Stimulated activated CD8-positive, alpha-beta memory T cell treated with anti-CD3 and anti-CD28 coated beads, Interleukin-7, amount 100 ng/mL, for 48 hours (primary cell): ENCODE data around the gene SCAND1.
"Not testable (repeated sequence)": the region's sequence is repeated elsewhere in the genome, so short reads cannot be mapped to it uniquely, and the experiment has no call there.

ENCODE experiments used
- DNase-seq, 2 donors: peaks; one replicate each; pipeline ENCODE4 v3.0.0-alpha.2; 2020; ENCODE audit warnings: low read depth in 1 of 2; ENCODE audit errors: extremely low read depth in 1 of 2

The SCAND1 gene

DNA sequence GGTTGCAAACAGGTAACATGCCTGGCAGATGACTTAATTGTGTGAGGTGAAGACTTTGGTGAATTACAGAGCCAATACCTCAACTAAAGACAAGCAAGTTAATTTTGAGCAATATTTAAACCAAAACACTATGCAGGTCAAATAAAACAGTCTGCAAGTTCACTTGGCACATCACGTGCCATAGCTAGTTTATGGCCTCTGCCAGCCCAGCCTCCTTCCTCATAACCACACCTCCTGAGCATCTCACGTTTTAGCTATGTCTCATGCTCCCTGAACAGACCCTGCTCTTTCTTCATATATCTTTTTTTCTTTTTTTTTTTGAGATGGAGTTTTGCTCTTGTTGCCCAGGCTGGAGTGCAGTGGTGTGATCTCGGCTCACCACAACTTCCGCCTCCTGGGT is 9.6 kb upstream of the SCAND1 start:
- DNase-seq, result no peak

DNA sequence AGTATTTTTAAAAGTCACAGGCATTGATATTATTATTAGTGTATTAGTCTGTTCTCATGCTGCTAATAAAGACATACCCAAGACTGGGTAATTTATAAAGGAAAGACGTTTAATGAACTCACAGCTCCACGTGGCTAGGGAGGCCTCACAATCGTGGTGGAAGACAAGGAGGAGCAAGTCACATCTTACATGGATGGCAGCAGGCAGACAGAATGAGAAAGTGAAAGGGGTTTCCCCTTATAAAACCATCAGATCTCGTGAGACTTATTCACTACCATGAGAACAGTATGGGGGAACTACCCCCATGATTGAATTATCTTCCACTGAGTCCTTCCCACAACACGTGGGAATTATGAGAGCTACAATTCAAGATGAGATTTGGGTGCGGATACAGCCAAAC is 5.0 kb upstream of the SCAND1 start:
- DNase-seq, result not testable (repeated sequence)

DNA sequence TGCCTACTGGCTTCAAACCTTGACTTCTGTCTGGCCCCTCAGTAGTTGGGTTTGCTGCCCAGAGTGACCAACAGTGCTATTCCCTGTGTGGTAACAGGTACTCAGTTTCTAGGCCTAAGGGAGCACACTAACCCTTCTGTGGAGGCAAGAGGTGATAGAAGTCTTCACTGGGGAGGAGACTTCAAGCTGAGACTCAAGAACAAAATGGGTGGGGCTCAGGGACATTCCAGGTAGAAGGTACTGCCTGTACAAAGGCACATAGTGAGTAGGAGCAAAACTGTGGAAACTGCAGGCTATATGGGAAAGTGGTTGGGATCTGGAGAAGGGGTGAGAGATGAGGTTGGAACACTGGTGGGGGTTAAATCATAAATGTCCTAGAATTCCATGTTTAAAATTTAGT is 2.3 kb upstream of the SCAND1 start:
- no peak for DNase-seq

DNA sequence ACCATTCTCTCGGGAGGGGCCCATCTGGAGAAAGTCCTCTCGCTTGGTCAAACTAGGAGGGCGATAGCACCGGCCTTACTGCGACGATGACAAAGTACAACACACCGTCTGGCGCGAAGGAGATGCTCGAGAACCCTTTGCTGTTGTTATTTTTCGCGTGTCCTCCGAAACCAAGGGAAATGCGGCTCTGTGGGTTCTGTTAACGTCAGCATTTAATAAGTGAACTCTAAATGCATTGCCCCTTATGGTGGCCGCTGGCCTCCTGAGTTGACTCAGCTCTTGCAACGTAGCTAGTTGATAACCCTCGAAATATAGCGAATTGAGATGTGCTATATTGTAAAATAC is 577 bp upstream of the SCAND1 start:
- DNase-seq, result peak in 1 of 2 donors; percentile 5

DNA sequence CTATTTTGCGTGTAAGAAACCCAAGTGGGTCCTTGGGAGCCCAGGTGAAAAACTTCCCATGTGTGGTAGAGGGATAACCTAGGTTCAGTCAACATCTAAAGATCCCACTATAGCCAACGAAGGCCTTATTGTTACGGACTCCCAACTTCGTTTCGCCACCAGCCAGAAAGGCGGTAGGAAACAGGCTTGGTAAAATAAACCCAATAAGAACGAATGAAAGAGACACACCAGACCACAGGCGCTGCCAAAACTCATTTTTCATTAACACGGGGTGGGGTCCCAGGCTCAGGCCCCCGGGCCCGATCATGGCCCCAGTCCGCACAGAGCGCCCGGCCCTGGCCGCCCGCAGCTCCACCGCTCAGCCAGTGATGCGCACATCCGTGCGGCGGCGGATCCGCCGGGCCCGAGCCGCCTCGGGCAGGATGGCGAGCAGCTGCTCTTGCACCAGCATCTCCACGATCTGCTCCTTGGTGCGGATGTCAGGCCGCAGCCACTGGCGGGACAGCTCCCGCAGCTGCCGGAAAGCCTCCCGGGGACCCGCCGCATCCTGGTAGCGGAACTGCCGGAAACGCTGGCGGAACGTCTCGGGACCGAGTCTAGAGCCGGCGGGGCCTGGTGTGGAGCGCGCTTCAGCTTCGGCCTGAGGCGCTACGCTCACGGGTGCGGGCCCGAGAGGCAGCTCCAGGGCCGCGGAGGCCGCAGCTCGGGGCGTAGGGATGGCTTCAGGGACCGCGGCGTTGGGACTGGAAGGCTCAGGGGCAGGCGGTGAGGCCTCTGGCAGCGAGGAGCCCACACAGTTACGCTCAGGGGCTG is 709 bp downstream of the SCAND1 start:
- peak; percentile 23 to 44 for DNase-seq

DNA sequence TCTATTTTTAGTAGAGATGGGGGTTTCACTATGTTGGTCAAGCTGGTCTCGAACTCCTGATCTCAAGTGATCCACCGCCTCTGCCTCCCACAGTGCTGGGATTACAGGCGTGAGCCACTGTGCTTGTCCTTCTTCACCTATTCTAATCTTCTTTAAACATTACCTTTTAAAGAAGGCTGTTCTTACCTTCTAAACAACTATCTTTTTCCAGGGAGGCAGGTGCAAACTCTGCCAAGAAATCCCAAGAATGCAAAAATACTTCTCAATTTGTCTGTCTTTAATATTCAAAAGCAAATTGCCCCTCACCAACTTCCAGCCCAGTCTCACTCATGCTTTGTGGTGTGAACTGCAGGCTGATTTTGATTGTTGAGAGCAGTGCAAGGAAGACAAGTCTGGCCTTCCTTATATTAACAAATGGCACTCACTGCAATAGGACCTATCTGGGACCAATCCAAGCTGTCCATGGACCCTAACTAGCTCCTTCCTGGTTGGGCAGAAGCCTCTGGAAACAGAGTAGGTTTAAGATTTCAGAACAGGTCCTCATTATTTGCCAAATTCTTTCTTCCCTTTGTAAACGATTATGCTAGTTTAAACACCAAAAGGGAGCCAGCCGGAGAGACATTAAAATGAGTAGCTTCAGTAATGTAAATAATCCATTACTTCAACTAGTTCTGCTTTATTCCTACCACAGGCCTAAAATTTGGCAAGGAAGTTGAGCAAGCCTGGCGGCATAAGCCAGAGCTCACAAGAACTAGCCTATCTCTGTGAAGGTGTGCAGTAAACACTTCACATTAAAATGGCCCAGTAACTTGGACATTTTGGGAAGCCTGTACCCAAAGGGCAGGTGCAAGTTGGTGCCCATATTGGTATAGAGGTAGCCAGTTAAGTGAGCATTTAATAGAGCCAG is 1.6 kb downstream of the SCAND1 start:
- DNase-seq, result no peak

DNA sequence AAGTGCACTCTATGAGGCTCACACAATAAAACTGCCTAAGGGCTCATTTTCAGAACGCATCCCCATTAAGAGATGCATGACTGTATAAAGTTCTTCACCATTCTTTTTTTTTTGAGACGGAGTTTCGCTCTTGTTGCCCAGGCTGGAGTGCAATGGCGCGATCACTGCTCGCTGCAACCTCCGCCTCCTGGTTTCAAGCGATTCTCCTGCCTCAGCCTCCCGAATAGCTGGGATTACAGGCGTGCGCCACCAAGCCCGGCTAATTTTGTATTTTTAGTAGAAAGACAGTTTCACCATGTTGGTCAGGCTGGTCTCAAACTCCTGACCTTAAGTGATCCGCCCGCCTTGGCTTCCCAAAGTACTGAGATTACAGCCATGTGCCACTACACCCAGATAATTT is 2.2 kb downstream of the SCAND1 start:
- DNase-seq, result not testable (repeated sequence)

DNA sequence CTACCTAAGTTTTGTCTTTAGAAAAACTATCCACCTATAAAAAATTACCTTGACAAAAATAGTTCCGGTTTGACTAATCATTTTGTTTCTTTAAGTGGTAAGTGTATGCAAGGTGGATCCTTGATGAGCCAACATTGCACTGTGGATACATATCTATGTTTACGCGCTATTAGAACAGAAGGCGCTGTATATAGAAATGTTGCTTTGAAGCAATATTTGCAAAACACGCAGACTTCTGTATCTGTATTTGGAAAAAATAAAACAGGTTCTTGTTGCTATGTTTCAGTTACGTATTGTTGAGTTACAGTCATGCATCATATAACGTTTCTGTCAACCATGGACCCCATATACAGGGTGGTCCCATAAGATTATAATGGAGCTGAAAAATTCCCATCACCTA is 4.2 kb downstream of the SCAND1 start:
- DNase-seq, result no peak

DNA sequence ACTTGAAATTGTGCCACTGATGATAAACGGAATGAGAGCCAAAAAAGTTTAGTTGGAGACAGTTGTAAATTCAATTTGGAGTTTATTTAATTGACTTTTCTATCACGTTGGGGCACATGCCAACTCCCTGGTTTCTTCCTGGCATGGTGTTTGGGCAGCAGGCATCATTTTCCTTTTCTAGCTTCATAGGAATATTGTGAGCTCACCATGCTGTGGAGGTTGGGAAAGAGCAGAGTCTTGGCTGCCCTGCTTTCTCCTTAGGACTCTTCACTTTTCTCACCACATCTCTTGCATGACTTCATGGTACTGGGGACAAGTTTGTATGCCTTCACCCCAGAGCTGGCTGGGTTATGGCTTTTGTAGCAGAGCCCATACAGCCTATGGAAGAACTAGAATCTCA is 6.4 kb downstream of the SCAND1 start:
- no peak for DNase-seq

DNA sequence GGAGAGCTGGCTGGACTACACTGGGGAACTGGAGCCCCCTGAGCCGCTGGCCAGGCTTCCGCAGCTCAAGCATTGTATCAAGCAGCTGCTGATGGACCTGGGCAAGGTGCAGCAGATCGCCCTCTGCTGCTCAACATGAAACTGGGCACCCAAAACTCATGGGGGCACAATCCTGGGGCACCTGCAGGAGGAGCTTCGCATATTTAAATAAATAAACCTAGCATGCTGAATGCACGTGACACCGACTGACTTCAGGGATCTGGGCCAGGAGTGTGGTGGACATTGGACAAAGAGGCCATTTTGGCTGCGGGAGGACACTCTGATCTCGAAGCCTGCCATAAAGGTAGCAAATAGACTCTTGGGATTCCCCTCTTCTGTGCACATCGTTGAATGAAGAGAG is 6.8 kb downstream of the SCAND1 start:
- no peak for DNase-seq

DNA sequence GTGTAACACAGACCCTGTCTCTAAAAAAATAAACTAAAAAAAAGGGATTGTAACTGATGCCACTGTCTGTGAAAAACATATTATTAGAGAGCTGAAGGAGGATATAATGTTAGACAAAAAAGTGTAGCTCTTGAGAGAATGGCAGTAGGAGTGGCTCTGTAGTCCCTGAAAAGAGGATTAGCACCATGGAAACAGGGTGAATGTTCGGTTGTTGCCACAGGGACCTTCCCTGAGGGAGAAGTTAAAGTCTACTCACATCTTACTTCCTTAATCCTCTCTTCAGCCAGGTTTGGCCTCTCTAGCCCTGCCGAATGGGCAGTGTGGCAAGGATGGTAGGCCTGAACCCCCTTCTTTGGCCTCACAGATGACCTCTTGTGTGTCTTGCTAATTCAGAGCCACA is 12.1 kb downstream of the SCAND1 start:
- no peak for DNase-seq

DNA sequence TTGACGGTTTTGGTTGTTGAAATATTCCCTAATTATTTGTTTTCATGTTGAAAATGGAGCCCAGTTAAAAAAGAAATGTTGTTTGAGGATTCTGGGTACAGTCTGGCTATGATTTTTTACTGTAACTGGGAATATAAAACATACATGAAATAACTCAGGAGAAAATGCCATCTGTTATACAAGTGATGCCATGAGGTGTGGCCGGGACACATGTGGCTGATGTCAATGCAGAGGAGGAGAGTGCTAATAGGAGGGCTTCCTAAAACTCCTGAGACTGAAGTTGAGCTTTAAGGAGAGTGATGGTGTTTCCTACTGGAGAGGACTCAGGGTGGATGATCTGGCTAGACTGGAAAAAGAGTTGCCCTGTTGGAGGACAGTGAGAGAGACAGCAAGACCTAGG is 12.7 kb downstream of the SCAND1 start:
- no peak for DNase-seq

DNA sequence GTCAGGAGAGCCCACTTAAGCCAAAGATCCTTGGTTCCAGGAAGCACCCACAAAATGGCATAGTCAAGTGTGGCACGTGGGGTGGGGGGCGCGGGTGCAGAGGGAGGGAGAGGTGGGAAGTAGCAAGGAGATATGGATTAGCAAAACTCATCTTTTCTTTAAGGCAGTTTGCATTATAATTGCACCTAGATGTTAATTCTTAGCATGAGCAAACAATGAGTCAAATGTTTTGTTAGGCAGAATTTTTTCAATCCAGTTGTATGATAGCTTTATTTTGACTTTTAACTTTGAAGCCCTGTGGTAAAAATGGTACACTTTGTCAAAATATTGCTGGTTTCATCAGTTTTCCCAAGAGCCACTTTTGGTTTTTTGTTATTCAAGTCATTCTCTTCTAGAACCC is 15.0 kb downstream of the SCAND1 start:
- no peak for DNase-seq

DNA sequence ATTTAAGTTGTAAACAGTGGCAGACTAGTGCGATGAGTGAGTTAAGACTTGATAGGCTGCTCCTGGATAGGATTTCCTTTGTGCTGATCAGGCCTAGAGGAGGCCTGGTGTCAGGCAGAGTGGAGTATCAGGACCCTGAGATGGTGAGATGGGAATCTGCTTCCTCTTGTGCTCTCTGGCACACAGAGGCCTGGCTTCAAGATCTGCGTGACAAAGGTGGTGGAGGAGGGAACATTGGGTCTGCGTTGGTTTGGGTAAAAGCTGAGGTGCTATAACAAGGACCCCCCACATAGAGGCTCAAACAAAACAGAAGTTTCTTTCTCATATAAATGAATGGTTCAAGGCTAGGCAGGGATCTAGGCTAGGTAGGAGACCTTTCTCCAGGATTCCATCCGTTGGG is 20.3 kb downstream of the SCAND1 start:
- DNase-seq, result no peak

DNA sequence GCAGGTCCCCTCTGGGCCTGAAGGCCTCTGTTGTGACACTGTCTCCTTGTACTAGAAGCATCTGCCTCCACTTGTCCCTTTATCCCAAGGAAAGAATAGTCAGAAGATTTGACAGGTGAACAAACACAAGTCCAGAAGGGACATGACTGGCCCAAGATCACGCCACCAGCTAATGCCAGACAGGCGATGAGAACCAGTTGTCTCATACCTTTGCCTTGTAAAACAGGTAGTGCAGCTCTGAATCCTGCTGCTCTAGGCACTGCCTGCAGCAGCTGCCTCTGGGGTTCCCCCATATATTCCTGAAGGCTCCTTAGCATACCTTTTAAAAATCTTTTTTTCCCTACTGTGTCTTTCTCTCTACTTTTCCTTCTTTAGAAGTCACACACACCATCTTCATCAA is 25.0 kb downstream of the SCAND1 start:
- DNase-seq, result no peak

DNA sequence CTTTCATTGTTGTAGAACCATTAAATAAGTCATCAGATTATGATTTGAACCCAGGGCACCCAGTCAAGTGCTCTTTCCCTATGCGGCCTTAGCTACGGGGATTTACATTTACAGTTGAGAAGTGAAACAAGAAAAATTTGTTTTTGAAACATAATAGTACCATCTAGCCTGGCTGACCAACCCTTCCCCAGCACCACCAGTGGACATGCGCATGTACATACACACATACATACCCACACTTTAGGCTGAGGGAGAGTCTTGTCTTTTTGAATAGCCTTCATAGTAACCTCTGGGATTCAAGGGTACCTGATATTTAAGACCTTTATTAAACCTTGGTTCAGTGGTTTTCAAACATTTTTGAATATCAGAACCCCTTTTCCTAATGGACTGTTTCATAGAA is 33.8 kb downstream of the SCAND1 start:
- DNase-seq, result no peak

DNA sequence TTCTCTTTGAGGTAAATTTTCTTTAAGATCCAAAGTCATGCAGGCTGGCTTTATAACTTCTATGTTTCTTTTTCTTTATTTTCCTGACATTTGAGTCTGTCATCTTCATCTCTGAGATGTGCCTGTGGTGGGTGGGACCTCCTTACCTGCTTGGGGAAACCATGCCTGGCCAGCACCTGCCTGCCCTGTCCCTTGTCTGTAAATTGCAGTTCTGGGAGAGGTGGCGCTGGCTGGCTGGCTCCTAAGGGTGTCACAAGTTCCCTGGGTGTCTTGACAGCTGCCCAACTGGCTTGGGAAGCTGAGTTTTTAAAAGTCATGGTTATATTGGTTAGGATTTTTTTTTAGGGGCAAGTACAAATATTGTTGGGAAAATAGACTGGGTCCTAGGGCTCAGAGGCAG is 36.3 kb downstream of the SCAND1 start:
- DNase-seq, result no peak

DNA sequence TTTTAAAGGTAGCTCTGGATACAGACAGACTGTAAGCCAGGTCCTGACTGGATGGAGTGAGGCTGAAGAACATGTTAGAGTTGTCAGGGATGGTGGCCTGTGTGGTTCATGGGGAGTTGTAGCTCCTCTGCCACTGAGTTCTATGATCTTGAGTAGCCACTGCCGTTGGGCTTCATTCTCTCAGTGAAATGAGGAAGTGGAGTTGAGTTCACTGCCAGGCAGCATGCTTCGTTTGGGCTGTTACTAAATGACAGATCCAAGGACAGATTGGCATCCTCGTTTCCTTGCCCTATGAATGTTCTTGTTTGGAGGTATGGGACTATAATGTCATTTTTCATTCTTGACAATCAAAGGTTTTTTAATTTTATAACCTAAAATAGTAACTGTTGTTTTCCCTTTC is 37.2 kb downstream of the SCAND1 start:
- DNase-seq, result no peak

DNA sequence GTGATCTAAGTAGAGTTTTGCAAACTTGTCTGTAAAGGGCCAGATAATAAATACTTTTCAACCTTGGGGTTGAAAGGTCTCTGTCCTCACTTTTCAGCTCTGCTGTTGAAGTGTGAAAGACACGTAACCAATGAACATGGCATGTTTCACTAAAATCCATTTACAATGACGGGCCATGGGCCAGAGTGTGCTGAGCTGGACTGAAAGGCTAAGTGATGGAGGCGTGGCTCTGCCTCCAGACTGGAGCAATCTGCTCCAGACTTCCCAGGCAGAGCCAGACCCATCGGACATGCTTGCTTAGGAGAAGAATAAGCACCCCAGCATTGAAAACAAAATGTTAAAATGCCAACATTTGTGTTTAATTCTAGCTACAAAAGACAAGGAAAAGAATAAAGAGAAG is 41.4 kb downstream of the SCAND1 start:
- no peak for DNase-seq

DNA sequence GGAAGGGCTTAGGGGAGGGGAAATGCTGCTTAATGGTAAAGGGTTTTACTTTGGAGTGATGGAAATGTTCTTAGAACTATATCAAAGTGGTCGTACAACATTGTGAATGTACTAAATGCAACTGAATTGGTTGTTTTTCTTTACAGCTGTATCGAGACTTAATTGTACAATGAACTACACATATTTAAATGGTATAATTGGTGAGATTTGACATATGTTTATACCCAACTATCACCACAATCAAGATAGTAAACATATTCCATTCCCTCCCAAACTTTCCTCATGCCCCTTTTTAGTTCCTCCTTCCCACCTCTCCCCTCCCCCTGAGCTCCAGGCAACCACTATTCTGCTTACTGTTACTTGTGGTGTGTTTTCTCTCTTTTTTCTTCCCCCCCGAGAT is 44.0 kb downstream of the SCAND1 start:
- no peak for DNase-seq

DNA sequence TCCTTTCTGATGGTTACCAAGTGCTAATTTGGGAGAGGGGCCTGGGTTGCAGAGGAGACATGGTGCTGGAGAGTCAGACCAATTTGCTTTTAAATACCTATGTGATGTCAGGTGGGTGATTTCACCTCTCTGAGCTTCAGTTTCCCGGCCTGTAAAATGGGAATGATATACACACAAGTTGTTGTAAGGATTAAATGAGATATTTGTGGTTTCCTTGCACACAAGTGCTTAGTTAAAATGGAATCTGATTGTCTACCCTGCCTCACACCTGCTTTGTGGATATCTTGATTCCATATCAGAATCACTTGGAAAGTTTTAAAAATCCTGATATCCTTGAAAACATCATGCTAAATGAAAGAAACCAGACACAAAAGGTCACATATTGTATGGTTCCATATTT is 44.5 kb downstream of the SCAND1 start:
- DNase-seq, result no peak

DNA sequence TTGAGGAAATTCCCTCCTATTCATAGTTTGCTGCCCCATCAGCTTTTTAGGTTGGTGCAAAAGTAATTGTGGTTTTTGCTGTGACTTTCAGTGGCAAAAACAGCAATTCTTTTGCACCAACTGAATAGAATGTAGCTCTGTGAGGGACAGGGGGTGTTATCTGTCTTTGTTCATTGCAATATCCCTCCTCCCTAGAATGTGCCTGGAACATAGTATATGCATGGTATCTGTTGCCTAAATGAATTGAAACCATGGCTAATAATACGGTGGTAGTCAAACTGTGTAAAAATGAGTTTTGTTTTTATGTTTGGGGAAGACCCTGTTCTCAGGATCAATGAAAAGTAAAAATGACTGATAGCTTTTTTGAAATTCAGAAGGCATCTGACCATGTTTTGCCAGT is 45.1 kb downstream of the SCAND1 start:
- DNase-seq, result no peak
